Measurements from ENCODE around the gene ARHGEF18.
A peak's percentile ranks its signal among the peaks of the same experiment; 100 is the strongest.

The ARHGEF18 gene

GRCh38 chr19:7383284-7383683 is 34.5 kb downstream of the ARHGEF18 start:
- no peak for DNase-seq (ENCODE audit: low read depth in 2 of 2)

DNA sequence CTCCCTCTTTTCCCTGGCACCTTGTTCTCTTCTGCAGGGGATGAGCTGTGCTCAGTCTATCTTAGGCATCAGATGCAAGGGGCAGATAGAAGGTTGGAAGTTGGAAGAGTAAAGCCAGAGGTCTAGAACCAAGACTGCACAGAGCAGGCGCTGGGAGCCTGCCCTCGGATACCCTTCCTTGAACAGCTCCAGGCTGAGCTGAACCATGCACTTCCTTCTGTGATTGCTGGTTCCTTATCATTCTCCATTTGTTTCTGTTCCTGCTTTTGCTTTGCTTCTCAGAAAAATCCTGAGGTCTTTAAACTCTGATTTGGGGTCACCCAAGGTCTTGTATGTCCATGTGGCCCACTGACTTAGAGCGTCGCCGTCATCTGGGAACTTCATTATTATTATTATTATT is 36.3 kb downstream of the ARHGEF18 start:
- no peak for DNase-seq (ENCODE audit: low read depth in 2 of 2)

DNA sequence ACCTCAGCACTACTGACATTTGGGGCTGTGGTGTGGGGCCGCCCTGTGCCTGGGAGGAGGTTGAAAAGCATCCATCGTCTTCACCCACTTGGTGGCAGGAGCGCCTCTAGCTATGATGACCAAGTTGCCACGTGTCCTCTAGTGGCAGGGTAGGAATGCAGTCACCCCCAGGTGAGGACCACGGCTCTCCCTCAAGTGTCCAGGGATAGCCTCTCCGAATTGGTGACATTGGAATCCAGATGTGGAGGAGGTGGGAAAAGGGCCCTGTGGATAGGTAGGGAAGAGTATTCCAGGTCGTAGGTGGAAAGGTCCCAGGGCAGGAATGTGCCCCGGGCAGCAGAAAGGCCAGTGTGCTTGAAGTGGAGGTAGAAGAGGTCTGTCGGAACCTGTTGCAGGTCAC is 37.6 kb downstream of the ARHGEF18 start:
- DNase-seq (ENCODE audit: low read depth in 2 of 2), result no peak

DNA sequence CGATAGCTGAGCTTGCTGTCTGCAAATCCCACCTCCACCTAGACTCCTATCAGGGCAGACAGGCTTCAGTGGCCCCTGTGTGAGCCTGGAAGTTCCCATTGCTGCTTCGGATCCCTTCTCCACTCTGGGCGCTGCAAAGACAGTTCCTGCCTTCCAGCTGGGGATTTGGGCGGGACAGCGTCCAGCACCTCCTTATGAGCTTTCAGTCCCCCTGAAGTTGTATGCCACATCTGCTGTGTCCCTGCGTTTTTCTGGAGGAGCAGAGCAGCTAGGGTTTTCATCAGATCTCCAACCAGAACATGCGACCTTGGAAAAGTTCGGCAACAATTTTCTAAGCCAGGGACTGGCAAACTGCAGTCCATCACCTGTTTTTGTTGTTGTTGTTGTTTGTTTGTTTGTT is 38.0 kb downstream of the ARHGEF18 start:
- DNase-seq (ENCODE audit: low read depth in 2 of 2), result no peak

GRCh38 chr19:7391218-7391670 is 42.5 kb downstream of the ARHGEF18 start:
- no peak for DNase-seq (ENCODE audit: low read depth in 2 of 2)

GRCh38 chr19:7393459-7393858 is 44.7 kb downstream of the ARHGEF18 start:
- DNase-seq (ENCODE audit: low read depth in 2 of 2), result no peak

DNA sequence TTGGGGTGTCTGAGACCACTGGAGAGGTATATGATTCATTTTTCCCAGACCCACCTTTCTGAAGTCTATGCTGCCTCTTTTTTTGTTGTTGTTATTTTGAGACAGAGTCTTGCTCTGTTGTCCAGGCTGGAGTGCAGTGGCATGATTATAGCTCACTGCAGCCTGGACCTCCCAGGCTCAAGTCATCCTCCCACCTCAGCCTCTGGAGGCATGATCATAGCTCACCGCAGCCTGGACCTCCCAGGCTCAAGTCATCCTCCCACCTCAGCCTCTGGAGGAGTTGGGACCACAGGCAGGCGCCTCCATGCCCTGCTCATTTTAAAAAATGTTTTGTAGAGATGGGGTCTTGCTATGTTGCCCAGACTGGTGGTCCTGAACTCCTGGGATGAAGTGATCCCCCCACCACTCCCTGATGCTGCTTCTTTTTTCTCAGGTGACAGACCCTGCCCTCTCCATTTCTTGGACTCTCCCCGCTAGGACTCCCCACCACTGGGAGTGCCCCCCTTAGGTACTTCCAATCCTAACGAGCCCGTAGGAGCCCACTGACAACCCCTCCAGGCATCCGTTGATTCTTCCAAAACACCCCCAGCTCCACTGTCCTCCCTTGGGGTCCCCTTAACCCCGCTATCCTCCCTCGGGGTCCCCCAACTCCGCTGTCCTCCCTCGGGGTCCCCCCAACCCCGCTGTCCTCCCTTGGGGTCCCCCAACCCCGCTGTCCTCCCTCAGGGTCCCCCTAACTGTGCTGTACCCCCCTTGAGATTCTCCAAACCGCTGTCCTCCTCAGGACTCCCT is 45.4 kb downstream of the ARHGEF18 start:
- DNase-seq (ENCODE audit: low read depth in 2 of 2), result no peak

- DNase-seq (ENCODE audit: low read depth in 2 of 2), result peak; percentile 80 to 86
These were observed 46.1 kb downstream of the ARHGEF18 start for GRCh38 chr19:7394731-7395359.

- no peak for DNase-seq (ENCODE audit: low read depth in 2 of 2)
These were observed 46.8 kb downstream of the ARHGEF18 start for GRCh38 chr19:7395360-7396066.

- no peak for DNase-seq (ENCODE audit: low read depth in 2 of 2)
These were observed 49.0 kb downstream of the ARHGEF18 start for GRCh38 chr19:7397687-7398086.
